Activated T-cell treated with anti-CD3 and anti-CD28 coated beads, Interleukin-2, amount 50 U/mL, for 1 hour (primary cell): ENCODE measurements around the gene FNBP1L.

Source experiments
- DNase-seq: peaks from one replicate; pipeline ENCODE4 v3.0.0-alpha.2; 2020

The FNBP1L gene

DNA sequence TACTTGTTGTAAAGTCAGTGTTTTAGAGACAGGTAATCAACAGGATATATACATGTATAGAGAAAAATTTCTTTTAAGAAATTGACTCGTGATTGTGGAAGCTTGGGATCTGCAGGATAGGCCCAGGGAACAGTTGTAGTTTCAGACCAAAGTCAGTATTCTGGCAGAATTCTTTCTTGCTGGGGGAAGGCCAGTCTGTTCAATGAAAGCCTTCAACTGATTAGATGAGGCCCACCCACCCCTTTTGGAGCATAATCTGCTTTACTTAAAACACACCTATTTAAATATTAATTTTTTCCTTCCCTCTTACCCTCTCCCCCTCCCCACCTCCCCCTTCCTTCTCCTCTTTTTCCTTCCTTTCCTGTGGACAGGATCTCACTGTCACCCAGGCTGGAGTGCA, 48.0 kb downstream of the FNBP1L start:
- no peak for DNase-seq

- no peak for DNase-seq
Observed at GRCh38 chr1:93496520-93496919, 48.6 kb downstream of the FNBP1L start.

GRCh38 chr1:93499075-93499474, 51.2 kb downstream of the FNBP1L start:
- no peak for DNase-seq

GRCh38 chr1:93499533-93499932, 51.6 kb downstream of the FNBP1L start:
- no peak for DNase-seq

GRCh38 chr1:93500275-93500674, 52.4 kb downstream of the FNBP1L start:
- DNase-seq, result no peak

DNA sequence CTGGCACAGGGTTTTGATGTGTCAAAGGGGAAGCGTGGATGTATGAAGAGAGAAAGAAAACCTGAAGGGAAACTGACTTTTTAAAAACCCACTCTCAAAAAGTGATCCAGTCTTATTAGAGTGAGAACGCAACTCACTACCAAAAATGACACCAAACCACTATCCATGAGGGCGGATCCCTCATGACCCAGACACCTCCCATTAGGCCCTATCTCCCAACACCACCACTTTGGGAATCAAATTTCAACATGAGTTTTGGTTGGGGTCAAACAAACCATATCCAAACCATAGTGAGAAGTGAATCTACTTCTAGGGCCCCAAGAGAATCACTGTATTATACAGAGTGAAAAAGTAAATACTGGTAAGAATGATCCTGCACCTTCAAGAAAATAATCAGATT, 53.5 kb downstream of the FNBP1L start:
- no peak for DNase-seq

DNA sequence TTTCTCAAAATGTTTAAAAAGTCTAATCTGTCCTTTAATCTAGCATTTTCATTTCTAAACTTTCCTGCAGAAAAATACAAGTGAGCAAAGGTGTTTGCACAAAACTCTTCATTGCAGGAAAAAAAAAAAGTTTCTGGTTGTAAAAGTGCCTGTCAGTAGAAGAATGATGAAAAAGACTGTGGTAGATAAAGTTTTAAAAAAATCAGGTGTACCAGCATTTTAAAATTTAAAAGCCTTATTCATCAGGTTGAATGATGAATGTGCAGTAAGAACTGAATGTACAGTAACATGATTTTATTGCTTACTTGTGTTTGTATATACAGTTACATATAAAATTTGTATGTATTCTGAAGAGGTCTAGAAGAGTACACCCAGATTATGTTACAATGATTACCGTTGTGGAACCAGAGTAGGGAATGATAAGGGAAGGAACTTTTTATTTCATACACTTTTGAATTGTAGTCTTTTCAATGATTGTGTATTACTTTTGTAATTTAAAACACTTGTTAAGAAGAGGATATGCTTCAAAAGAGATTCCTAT, 54.0 kb downstream of the FNBP1L start:
- no peak for DNase-seq

GRCh38 chr1:93502571-93502970, 54.7 kb downstream of the FNBP1L start:
- DNase-seq, result no peak

DNA sequence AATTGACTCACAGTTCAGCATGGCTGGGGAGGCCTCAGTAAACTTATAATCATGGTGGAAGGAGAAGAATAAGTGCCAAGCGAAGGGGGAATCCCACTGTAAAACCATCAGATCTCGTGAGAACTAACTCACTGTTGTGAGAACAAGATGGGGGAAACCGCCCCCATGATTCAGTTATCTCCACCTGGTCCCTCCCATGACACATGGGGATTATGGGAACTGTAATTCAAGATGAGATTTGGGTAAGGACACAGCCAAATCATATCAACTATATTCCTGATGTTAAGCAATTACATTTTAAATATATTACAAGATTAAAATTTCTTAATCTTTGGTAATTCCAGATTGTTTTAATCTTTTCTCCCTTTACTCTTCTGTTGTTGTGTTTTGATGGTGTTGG, 55.2 kb downstream of the FNBP1L start:
- DNase-seq, result no peak

GRCh38 chr1:93503816-93504215, 55.9 kb downstream of the FNBP1L start:
- DNase-seq, result no peak

DNA sequence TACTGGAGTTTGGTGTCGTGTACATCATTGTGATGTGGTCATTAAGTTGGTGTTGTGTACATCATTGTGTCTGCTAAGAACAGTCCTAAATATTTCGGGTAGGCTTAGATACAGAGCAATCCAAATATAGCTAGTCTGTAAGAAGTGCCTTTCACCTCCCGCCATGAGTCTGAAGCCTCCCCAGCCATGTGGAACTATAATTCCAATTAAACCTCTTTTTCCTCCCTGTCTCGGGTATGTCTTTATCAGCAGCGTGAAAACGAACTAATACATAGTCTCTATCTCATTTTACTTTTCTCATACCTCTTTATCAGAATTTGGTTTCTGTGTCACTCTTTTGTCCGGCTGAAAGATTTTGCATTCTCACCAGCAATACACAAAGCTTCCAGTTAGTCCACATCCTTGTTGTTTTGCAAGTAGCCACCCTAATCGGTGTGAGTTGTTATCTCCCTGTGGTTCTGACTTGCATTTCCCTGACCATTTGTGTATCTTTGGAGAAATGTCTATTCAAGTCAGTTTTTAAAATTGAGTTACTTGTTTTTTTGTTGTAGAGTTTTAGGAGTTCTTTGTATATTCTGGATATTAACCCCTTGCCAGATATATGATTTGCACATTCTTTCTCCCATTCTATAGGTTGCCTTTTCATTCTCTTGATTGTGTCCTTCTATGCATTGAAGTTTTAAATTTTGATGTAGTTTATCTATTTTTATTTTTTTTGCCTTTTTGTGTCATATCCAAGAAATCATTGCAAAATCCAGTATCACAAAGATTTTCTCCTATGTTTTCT, 56.5 kb downstream of the FNBP1L start:
- no peak for DNase-seq

DNA sequence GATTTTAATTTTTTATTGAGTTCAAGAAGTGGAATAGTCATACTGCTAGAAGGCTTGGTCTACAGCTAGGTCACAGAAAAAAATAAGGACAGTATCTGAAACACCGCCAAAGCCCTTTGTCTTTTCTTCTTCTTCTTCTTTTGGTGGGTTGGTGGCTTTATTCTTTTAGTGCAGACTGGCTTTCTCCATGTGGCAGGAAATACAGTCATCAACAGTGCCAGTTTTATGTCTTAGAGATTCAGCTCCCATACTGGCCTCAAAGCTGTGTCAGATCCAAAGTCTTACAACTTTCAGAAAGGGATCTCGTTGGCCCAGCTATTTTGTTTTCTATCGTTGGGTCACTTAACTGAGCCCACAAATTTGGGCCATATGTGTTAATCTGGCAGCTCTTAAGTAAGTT, 58.2 kb downstream of the FNBP1L start:
- no peak for DNase-seq

GRCh38 chr1:93516164-93516563, 68.2 kb downstream of the FNBP1L start:
- no peak for DNase-seq

DNA sequence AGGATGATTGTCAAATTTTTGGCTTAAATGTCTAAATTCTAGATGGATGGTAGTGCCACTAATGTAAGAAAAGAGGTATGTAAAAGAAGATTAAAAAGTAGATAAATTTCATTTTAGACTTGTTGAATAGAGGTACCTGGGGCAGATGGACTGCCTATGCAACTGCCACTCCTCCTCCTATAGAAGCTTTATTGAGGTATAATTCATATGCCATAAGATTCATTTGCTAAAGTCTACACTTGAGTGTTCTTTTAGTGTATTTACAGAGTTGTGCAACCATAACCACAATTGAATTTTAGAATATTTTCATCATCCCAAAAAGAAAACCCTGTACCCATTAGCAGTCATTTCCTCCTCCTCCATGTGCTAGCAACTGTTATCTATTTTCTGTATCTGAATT, 70.6 kb downstream of the FNBP1L start:
- DNase-seq, result no peak

GRCh38 chr1:93519199-93519829, 71.4 kb downstream of the FNBP1L start:
- DNase-seq, result no peak

GRCh38 chr1:93521618-93522017, 73.7 kb downstream of the FNBP1L start:
- DNase-seq, result no peak

DNA sequence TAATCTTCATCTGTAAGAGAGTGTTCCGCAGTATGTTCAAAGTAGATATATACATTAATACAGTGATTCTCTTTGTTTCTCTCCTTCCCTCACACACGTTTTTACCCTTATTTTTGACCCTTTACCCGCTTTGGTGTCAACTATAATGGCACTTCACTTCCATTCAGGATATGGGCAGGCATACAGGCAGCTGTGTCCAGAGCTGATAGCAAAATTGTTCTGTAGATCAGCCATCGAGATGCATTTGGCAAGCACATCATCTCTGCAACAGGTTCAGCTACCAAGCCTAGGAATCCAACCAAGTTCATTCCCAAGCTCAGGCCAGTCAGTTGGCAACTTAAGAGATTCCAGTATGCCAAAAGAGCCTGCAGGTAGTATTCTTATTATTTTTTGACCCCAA, 74.8 kb downstream of the FNBP1L start:
- no peak for DNase-seq

- no peak for DNase-seq
Observed at GRCh38 chr1:93525431-93525830, 77.5 kb downstream of the FNBP1L start.

GRCh38 chr1:93526431-93526830, 78.5 kb downstream of the FNBP1L start:
- no peak for DNase-seq

- no peak for DNase-seq
Observed at GRCh38 chr1:93528412-93528811, 80.5 kb downstream of the FNBP1L start.

DNA sequence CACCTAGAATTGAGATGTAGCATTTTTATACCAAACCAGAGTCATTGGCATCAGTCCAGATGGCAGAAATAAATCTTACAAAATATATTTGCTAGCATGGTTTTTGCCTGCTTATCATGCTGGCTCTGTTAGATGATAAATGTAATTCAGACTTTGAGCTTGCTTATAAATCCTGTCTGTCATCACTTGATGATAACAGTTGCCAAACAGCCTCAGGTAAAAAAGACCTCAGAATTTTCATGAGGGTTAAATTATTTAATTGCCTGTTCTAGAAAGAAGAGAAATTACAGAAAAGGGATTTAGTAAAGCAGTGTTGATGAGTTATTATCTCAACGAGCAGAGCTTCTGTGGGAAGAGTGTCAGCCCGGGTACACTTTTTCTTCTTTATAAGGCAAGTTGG, 83.3 kb downstream of the FNBP1L start:
- no peak for DNase-seq

- no peak for DNase-seq
Observed at GRCh38 chr1:93532780-93533378, 85.0 kb downstream of the FNBP1L start.

DNA sequence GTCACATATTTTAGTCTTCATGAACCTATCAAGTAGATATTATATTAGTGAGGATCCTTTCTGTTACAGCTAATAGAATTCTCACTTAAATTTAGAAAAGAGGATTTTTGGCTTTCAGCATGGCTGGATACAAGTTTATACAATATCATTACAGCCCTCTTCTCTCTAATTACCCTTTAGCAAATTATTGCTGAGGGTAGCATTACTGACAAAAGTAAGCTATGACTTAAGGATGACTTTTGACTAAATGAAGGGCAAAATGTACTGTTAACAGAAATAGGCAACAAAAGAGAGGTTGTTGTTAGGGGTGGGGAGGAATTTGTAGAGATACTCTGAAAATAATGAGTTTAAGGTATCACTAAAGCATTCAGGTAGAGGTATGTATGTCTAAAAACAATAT, 85.8 kb downstream of the FNBP1L start:
- DNase-seq, result no peak

- no peak for DNase-seq
Observed at GRCh38 chr1:93537396-93537795, 89.5 kb downstream of the FNBP1L start.
